HCT116 (cell line): ENCODE data around the gene GAPDH. TPM values are rescaled to one million over a fixed set of nuclear protein-coding genes. Genes with fewer than 3 reads are reported as not detected.

Source experiments
- ATAC-seq: fragments of 200-7000 bp; cut with Tn5 transposase; 2 replicates; pipeline ENCODE4 v1.9.1; 2020; ENCODE audit warnings: mild to moderate bottlenecking, moderate library complexity
- BruUV-seq: library from RNA; stranded (reverse); fragments of 400-500 nt; replicated peaks from 2 replicates; lab custom pipeline; 2021; lab: Mats Ljungman, UMichigan
- CTCF ChIA-PET: fragments of 300-600 bp; sonication (Branson Sonifier 250); formaldehyde crosslinking; loops from one replicate; lab custom pipeline; 2021; ENCODE audit warnings: antibody characterized with exemption; lab: Charles Lee
- POLR2A ChIA-PET: fragments of 300-600, 350-600 bp; sonication (Branson Sonifier 250); formaldehyde crosslinking; loops from one replicate; lab custom pipeline; 2021; ENCODE audit warnings: antibody characterized with exemption; lab: Charles Lee
- RAD21 ChIA-PET, 2 experiments: fragments of 300-600 bp; sonication (Branson Sonifier 250); formaldehyde crosslinking; loops; one replicate each; lab custom pipeline; 2023; ENCODE audit warnings: low total read pairs in 2 of 2; ENCODE audit not compliant: uncharacterized antibody in 2 of 2, unreplicated experiment in 2 of 2, low non-redundant PET in 1 of 2; lab: Charles Lee
- DNase-seq: peaks from one replicate; pipeline ENCODE4 v3.0.0-alpha.2; 2010; ENCODE audit warnings: low read depth, low spot score
- H2AFZ ChIP-seq: fragments of 200-600 bp; shearing (Covaris generic), sonication (generic); 2 replicates; pipeline ENCODE4 v1.6.1; 2017; ENCODE audit warnings: low read depth, mixed run types, mixed read lengths, antibody characterized with exemption, low read length; ENCODE audit not compliant: poor library complexity, severe bottlenecking
- H3K27ac ChIP-seq: 2 replicates; pipeline ENCODE4 v1.5.1; 2012; ENCODE audit warnings: low read depth, low read length
- H3K27me3 ChIP-seq: fragments of 200-600 bp; sonication (generic); 2 replicates; pipeline ENCODE4 v1.6.1; 2016; ENCODE audit warnings: mixed run types, low read length, mixed read lengths; ENCODE audit not compliant: insufficient read depth
- H3K36me3 ChIP-seq, 2 experiments: fragments of 200-500 bp in 1 of 2; fragments of 200-600 bp in 1 of 2; sonication (Bioruptor generic) in 1 of 2; sonication (generic) in 1 of 2; 2 replicates each; pipeline versions ENCODE4 v1.5.1 to v1.6.1; 2014 to 2016; ENCODE audit warnings: low read length in 2 of 2, inconsistent platforms in 1 of 2, mixed read lengths in 1 of 2, mixed run types in 1 of 2; ENCODE audit not compliant: insufficient read depth in 2 of 2, control insufficient read depth in 1 of 2
- H3K4me1 ChIP-seq, 2 experiments: fragments of 200-600 bp in 1 of 2; sonication (generic) in 1 of 2; 2 replicates each; pipeline versions ENCODE4 v1.5.1 to v1.6.1; 2012 to 2017; ENCODE audit warnings: low read length in 2 of 2, inconsistent platforms in 1 of 2, mild to moderate bottlenecking in 1 of 2, mixed read lengths in 1 of 2, mixed run types in 1 of 2, moderate library complexity in 1 of 2; ENCODE audit not compliant: insufficient read depth in 2 of 2, control insufficient read depth in 1 of 2
- H3K4me2 ChIP-seq: fragments of 200-600 bp; sonication (generic); 2 replicates; pipeline ENCODE4 v1.6.1; 2017; ENCODE audit warnings: mixed run types, low read length, mixed read lengths
- H3K4me3 ChIP-seq, 2 experiments: fragments of 200-600 bp in 1 of 2; sonication (generic) in 1 of 2; replicated peaks in 1 of 2; 2 replicates each; pipeline ENCODE4 v1.5.1; 2011 to 2016; ENCODE audit warnings: low read length in 2 of 2, control low read depth in 1 of 2, low read depth in 1 of 2, mild to moderate bottlenecking in 1 of 2, mixed read lengths in 1 of 2, mixed run types in 1 of 2
- H3K79me2 ChIP-seq: fragments of 200-600 bp; sonication (generic); 2 replicates; pipeline ENCODE4 v1.6.1; 2017; ENCODE audit warnings: mild to moderate bottlenecking, mixed run types, low read length, moderate library complexity, mixed read lengths; ENCODE audit not compliant: insufficient read depth
- H3K9ac ChIP-seq: fragments of 200-600 bp; sonication (generic); 2 replicates; pipeline ENCODE4 v1.6.1; 2016; ENCODE audit warnings: low read length, mixed read lengths
- H3K9me2 ChIP-seq: fragments of 200-600 bp; sonication (generic), shearing (Covaris generic); 2 replicates; pipeline ENCODE4 v1.6.1; 2017; ENCODE audit warnings: mixed run types, mild to moderate bottlenecking, moderate library complexity; ENCODE audit not compliant: insufficient read depth
- H3K9me3 ChIP-seq, 2 experiments: fragments of 200-500 bp in 1 of 2; fragments of 200-600 bp in 1 of 2; sonication (Bioruptor generic) in 1 of 2; sonication (generic) in 1 of 2; 2 replicates each; pipeline ENCODE4 v1.6.1; 2014 to 2017; ENCODE audit warnings: low read length in 2 of 2, mixed read lengths in 2 of 2, inconsistent platforms in 1 of 2, low read depth in 1 of 2, mild to moderate bottlenecking in 1 of 2, mixed run types in 1 of 2, moderate library complexity in 1 of 2; ENCODE audit not compliant: control insufficient read depth in 1 of 2, insufficient read depth in 1 of 2
- H4K20me1 ChIP-seq: fragments of 200-600 bp; sonication (generic), shearing (Covaris generic); 2 replicates; pipeline ENCODE4 v1.6.1; 2017; ENCODE audit warnings: mixed run types, mild to moderate bottlenecking, moderate library complexity; ENCODE audit not compliant: insufficient read depth
- ATF3 ChIP-seq: IDR thresholded peaks from 2 replicates; pipeline ENCODE4 v1.6.1; 2012
- CBX3 ChIP-seq: IDR thresholded peaks from 2 replicates; pipeline ENCODE4 v1.6.1; 2012; ENCODE audit warnings: low read depth
- CEBPB ChIP-seq: IDR thresholded peaks from 2 replicates; pipeline ENCODE4 v1.6.1; 2012; ENCODE audit warnings: low read depth
- ELF1 ChIP-seq: IDR thresholded peaks from 2 replicates; pipeline ENCODE4 v1.6.1; 2012; ENCODE audit warnings: low read depth, borderline replicate concordance
- EZH2 ChIP-seq: fragments of 200-600 bp; sonication (generic); IDR thresholded peaks from 2 replicates; pipeline ENCODE4 v1.6.1; 2017; ENCODE audit warnings: antibody characterized with exemption, mixed run types
- EZH2phosphoT487 ChIP-seq: fragments of 200-600 bp; IDR thresholded peaks from 2 replicates; pipeline ENCODE4 v1.6.1; 2018; ENCODE audit warnings: antibody characterized with exemption, borderline replicate concordance
- FOSL1 ChIP-seq: IDR thresholded peaks from 2 replicates; pipeline ENCODE4 v1.6.1; 2012; ENCODE audit warnings: low read depth
- JUND ChIP-seq: IDR thresholded peaks from 2 replicates; pipeline ENCODE4 v1.6.1; 2012
- POLR2A ChIP-seq: IDR thresholded peaks from 2 replicates; pipeline ENCODE4 v1.7.0; 2011; ENCODE audit warnings: borderline replicate concordance; ENCODE audit not compliant: insufficient read depth, insufficient read length; ENCODE audit errors: extremely low read depth
- RAD21 ChIP-seq: IDR thresholded peaks from 2 replicates; pipeline ENCODE4 v1.6.1; 2012; ENCODE audit warnings: low read depth, mild to moderate bottlenecking
- REST ChIP-seq: IDR thresholded peaks from 2 replicates; pipeline ENCODE4 v1.6.1; 2012; ENCODE audit warnings: low read depth
- SIN3A ChIP-seq: IDR thresholded peaks from 2 replicates; pipeline ENCODE4 v1.6.1; 2012; ENCODE audit warnings: low read depth
- TCF7L2 ChIP-seq: IDR thresholded peaks from 2 replicates; pipeline ENCODE4 v1.7.0; 2011; ENCODE audit warnings: borderline replicate concordance, inconsistent platforms; ENCODE audit not compliant: insufficient read depth, insufficient read length; ENCODE audit errors: extremely low read depth
- YY1 ChIP-seq: IDR thresholded peaks from 2 replicates; pipeline ENCODE4 v1.6.1; 2011; ENCODE audit warnings: low read length, low read depth, moderate library complexity, mild to moderate bottlenecking; ENCODE audit not compliant: insufficient replicate concordance; ENCODE audit errors: extremely low read depth
- ZNF274 ChIP-seq: fragments of 200-500 bp; sonication (Bioruptor generic); IDR thresholded peaks from 2 replicates; pipeline ENCODE4 v1.6.1; 2014; ENCODE audit warnings: mild to moderate bottlenecking, low read depth, low read length, inconsistent platforms
- intact Hi-C: fragments of 100-400 bp; cut with micrococcal nuclease; formaldehyde crosslinking; loops from 2 replicates; pipeline ENCODE4 v1.10.0; 2022
- total RNA-seq: library from RNA; stranded (reverse); gene quantifications from one replicate; pipeline ENCODE4 v1.2.1, GENCODE V29; 2021; ENCODE audit not compliant: unreplicated experiment
- TF ChIP-seq, protein P1 (sequence below): IDR thresholded peaks from 2 replicates; pipeline ENCODE4 v1.6.1; 2012

GAPDH gene
- total RNA-seq, 1 experiment from 2014 or later: 5,901 TPM

DNA sequence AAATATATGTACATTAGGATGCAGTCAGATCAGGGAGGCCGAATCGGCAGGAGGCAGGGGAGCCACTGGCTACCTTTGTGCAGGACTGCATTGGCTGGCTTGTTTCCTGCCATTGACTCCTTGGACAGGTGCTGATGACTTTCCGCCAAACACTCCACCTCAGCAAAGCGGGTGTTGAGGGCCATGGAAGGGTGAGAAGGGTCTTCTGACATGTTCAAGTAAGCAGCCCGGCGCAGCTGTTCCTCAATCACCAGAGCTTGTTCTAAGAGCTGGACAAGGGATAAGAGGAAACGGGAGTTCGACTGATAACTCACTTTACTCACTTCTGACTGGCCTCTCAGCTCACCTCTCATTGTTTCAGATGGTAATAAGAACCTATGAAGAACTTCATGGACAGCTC, 38.7 kb downstream of the GAPDH start:
- Histone ChIP-seq H3K9ac (no peak overlapping the region), H3K4me2 (no peak overlapping the region), H3K4me1 (peaks cover 6 to 11% of the 10 kb centered on the region in 2 experiments; a peak in 3 of 4 replicates), H3K4me3 (no peak overlapping the region), H3K9me2 (no peaks in the 10 kb centered on the region), H3K79me2 (peaks cover 32% of the 10 kb centered on the region), H3K27ac (no peak overlapping the region), H2AFZ (no peak overlapping the region), H3K36me3 (peaks cover 58 to 76% of the 10 kb centered on the region in 2 experiments), H3K27me3 (no peaks in the 10 kb centered on the region), H4K20me1 (no peaks in the 10 kb centered on the region; the same call in 1 of the 2 replicates), H3K9me3 (no peaks in the 10 kb centered on the region)
- ATAC-seq: no peak
- no peak for DNase-seq
- TF ChIP-seq CBX3: no peak
- POLR2A ChIA-PET: interaction anchor here (0.8 kb wide), 1 partner anchor 39 kb away, joined by 5 read pairs; the partner anchor contains the start of gene GAPDH
- intact Hi-C loops: no loop called here
- RAD21 ChIA-PET: no interaction called here
- CTCF ChIA-PET: interaction anchor here (0.5 to 1.1 kb wide), 4 partner anchors 9 to 35 kb away, joined by 3 read pairs; no protein-coding TSS in a partner anchor
- no TSS peak for BruUV-seq

- Histone ChIP-seq H2AFZ (no peak overlapping the region), H3K9me3 (no peaks in the 10 kb centered on the region), H3K4me3 (no peak overlapping the region), H3K9ac (no peak overlapping the region), H4K20me1 (no peaks in the 10 kb centered on the region; the same call in 1 of the 2 replicates), H3K79me2 (peaks cover 20% of the 10 kb centered on the region; the same call in 1 of the 2 replicates), H3K4me1 (0 out of 4 replicates have a peak, but pooled peaks cover 0 to under 1% of the 10 kb centered on the region in 2 experiments), H3K36me3 (peaks cover 66 to 80% of the 10 kb centered on the region in 2 experiments), H3K9me2 (no peaks in the 10 kb centered on the region), H3K27ac (no peak overlapping the region), H3K4me2 (no peak overlapping the region), H3K27me3 (no peaks in the 10 kb centered on the region)
- ChIA-PET POLR2A (no interaction called here), RAD21 (no interaction called here), CTCF (no interaction called here)
- BruUV-seq: no TSS peak
- ATAC-seq: no peak
- intact Hi-C loops: no loop called here
- DNase-seq: no peak
- no peak for TF ChIP-seq JUND
- no peak for TF ChIP-seq YY1
- TF ChIP-seq CBX3: no peak
- no peak for TF ChIP-seq ELF1
- TF ChIP-seq CEBPB: no peak
- TF ChIP-seq POLR2A: no peak
- no peak for TF ChIP-seq ATF3
- no peak for TF ChIP-seq TCF7L2
- TF ChIP-seq ZNF274: no peak
- no peak for TF ChIP-seq FOSL1
- TF ChIP-seq REST: no peak
- TF ChIP-seq EZH2: no peak
- TF ChIP-seq, protein P1, sequence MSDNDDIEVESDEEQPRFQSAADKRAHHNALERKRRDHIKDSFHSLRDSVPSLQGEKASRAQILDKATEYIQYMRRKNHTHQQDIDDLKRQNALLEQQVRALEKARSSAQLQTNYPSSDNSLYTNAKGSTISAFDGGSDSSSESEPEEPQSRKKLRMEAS: no peak
- TF ChIP-seq EZH2phosphoT487: no peak
- no peak for TF ChIP-seq SIN3A
- no peak for TF ChIP-seq RAD21
These were observed 40.4 kb downstream of the GAPDH start for GRCh38 chr12:6574576-6575295.
